DMS53 treated with DMSO at 0.1 percent for 48 hours (cell line): ENCODE data around the gene SLC52A3.
"Not testable (repeated sequence)": the region's sequence is repeated elsewhere in the genome, so short reads cannot be mapped to it uniquely, and the experiment has no call there.

Experiments used
- DNase-seq: peaks from one replicate; lab custom pipeline; 2025; ENCODE audit not compliant: unreplicated experiment; lab: John Stamatoyannopoulos, UW

SLC52A3 gene

GRCh38 chr20:730005-730404, 38.3 kb downstream of the SLC52A3 start:
- no peak for DNase-seq

- DNase-seq, result peak; percentile 21
Observed at GRCh38 chr20:728256-728944, 39.9 kb downstream of the SLC52A3 start.

- DNase-seq, result no peak
Observed at GRCh38 chr20:726160-726559, 42.1 kb downstream of the SLC52A3 start.

GRCh38 chr20:725491-725890, 42.8 kb downstream of the SLC52A3 start:
- DNase-seq, result no peak

GRCh38 chr20:724797-725196, 43.5 kb downstream of the SLC52A3 start:
- not testable (repeated sequence) for DNase-seq

GRCh38 chr20:723756-724155, 44.5 kb downstream of the SLC52A3 start:
- peak; percentile 59 for DNase-seq

GRCh38 chr20:722822-723644, 45.3 kb downstream of the SLC52A3 start:
- DNase-seq, result no peak

- DNase-seq, result no peak
Observed at GRCh38 chr20:721876-722275, 46.4 kb downstream of the SLC52A3 start.

- no peak for DNase-seq
Observed at GRCh38 chr20:719816-720215, 48.5 kb downstream of the SLC52A3 start.

GRCh38 chr20:719068-719467, 49.2 kb downstream of the SLC52A3 start:
- no peak for DNase-seq

- no peak for DNase-seq
Observed at GRCh38 chr20:717832-718231, 50.5 kb downstream of the SLC52A3 start.

- no peak for DNase-seq
Observed at GRCh38 chr20:717271-717670, 51.0 kb downstream of the SLC52A3 start.

GRCh38 chr20:714453-714852, 53.8 kb downstream of the SLC52A3 start:
- no peak for DNase-seq

- no peak for DNase-seq
Observed at GRCh38 chr20:711576-711975, 56.7 kb downstream of the SLC52A3 start.

GRCh38 chr20:710780-711450, 57.4 kb downstream of the SLC52A3 start:
- DNase-seq, result no peak
